RPMI8226 (cell line): Measurements from ENCODE around the gene IFIT1B.

ENCODE experiments used
- DNase-seq: peaks from one replicate; pipeline ENCODE4 v3.0.0-alpha.2; 2015

The IFIT1B gene

DNA sequence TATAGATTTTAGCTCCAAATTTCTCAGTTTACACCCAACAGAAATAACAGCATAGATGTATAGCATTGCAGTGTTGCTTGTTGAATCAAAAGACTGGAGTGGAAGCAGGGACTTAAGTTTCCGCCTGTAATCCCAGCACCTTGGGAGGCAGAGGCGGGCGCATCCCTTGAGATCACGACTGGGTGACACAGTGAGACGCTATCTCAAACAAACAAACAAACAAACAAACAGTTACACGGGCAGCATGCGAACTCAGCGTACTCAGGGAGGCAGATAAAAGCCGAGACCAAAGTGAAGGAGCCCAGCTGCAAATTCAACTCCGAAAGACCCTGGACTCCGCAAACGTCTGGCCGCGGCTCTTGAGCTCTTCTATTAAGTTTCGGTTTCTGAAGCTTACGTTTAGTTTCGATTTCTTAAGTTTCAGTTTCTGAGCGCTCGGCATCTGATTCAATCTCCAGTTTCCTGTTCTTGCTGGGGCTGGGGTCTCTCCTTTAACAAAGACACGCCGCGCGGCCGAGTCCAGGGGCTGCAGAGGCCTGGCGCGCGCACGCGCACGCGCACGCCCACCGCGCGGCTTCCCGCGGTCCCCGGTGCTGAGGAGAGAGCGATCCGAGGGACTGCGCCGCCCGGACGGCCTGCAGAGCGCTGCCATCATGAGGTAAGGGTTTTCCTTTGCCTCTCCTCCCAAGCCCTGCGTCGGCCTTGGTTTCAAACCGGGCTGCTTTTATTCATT lies 36.5 kb downstream of the IFIT1B start, which contains the start of gene IFIT5:
Gene IFIT5, plus strand, starts transcription at position 423 of the 733 bp plus-strand sequence. Its CDS starts 231 bp downstream, at position 654.
- peak; percentile 86 for DNase-seq

GRCh38 chr10:89414879-89415821 lies 37.3 kb downstream of the IFIT1B start:
- DNase-seq: peak; percentile 28

- no peak for DNase-seq
Measured at GRCh38 chr10:89416465-89416864, 38.6 kb downstream of the IFIT1B start.

- DNase-seq: no peak
Measured at GRCh38 chr10:89419548-89419947, 41.7 kb downstream of the IFIT1B start.

DNA sequence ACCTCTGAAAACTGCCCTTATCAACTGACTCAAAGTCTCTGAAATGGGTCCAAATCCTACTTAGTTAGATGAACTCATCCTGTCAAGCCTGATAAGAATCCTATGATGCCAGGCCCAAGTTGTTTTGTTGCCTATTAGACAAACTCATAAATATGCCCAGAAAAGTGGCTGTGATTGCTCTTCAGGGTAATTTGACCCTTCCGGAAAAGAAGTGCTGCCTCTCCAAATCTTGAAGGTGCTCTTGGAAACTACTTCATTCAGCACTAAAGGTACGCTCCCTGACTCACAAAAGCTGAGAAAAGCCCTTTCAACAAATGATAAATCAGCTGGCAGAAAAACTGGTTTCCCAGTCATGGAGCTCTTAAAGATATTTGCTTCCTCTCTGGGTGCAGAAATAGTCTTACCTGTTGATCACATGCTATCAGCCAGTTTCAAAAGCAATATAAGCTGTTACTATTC lies 43.2 kb downstream of the IFIT1B start:
- no peak for DNase-seq

DNA sequence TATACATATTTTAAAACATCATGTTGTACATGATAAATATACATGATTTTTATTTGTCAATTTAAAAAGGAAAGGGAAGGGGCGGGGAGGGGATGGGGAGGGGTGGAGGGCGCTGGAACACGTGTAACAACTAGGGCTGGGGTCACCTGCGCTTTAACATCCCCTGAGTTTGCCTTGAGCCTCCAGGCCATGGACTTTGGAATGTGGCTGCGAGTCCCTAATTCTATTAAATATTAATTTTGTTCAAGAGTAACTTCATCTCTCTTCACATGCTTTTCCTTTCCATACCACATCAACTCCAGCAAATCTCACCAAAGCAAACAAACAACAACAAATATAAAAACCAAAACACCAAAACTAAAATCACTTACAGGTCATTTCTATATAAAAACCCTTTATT lies 47.1 kb downstream of the IFIT1B start:
- no peak for DNase-seq

- peak; percentile 39 for DNase-seq
Measured at GRCh38 chr10:89426230-89426868, 48.5 kb downstream of the IFIT1B start.

DNA sequence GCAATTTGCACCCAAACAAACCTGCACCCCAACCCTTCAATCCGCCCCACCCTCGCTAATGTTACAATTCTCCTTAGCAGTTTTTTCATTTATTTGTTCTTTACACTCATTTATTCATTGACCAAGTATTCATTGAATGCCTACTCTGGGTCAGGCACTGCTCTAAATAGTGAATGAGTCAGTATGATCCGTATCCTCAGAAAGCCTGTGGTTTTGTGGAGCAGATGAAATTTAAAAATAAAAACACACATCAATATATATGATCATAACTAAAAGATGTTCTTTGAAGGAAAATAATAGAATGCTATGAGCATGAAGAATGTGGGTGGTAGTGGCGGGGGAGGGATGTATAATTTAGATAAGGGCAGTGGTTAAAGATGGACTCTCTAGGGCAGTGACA lies 49.8 kb downstream of the IFIT1B start:
- no peak for DNase-seq

- DNase-seq: no peak
Measured at GRCh38 chr10:89428877-89429276, 51.0 kb downstream of the IFIT1B start.

GRCh38 chr10:89431977-89432376 lies 54.1 kb downstream of the IFIT1B start:
- no peak for DNase-seq
